ENCODE measurements around the gene BARHL2. TPM values are rescaled to one million over a fixed set of nuclear protein-coding genes. Genes with fewer than 3 reads are reported as not detected.

BARHL2 gene
- total RNA-seq, 1 experiment from 2014 or later = not detected

- ChIA-PET POLR2A (no interaction called here), RAD21 (ENCODE audit: low non-redundant PET in 1 of 2, low total read pairs in 2 of 2, uncharacterized antibody in 2 of 2, unreplicated experiment in 2 of 2) (no interaction called here), CTCF (no interaction called here)
- Histone ChIP-seq H3K27me3 (ENCODE audit: insufficient read depth, low read length) (0 out of 2 replicates have a peak, but pooled peaks cover 3% of the 10 kb centered on the region), H2AFZ (ENCODE audit: low read depth, low read length, poor library complexity, severe bottlenecking) (no peak overlapping the region), H3K4me1 (ENCODE audit: control insufficient read depth in 1 of 2, insufficient read depth in 2 of 2, low read length in 2 of 2) (no peaks in the 10 kb centered on the region), H3K4me3 (replicated peaks in 1 of 2; ENCODE audit: low read depth in 1 of 2, low read length in 2 of 2) (no peak overlapping the region), H4K20me1 (ENCODE audit: insufficient read depth) (no peaks in the 10 kb centered on the region), H3K4me2 (ENCODE audit: low read length) (no peak overlapping the region), H3K9me2 (ENCODE audit: insufficient read depth) (no peaks in the 10 kb centered on the region), H3K36me3 (ENCODE audit: control insufficient read depth in 1 of 2, insufficient read depth in 2 of 2, low read length in 2 of 2) (no peaks in the 10 kb centered on the region), H3K9ac (ENCODE audit: low read length) (no peak overlapping the region), H3K9me3 (ENCODE audit: control insufficient read depth in 1 of 2, insufficient read depth in 1 of 2, low read depth in 1 of 2, low read length in 2 of 2) (no peaks in the 10 kb centered on the region), H3K27ac (ENCODE audit: low read depth, low read length) (no peak overlapping the region), H3K79me2 (ENCODE audit: insufficient read depth, low read length) (no peaks in the 10 kb centered on the region)
- intact Hi-C loops (cut with micrococcal nuclease) = no loop called here
- BruUV-seq (replicated peaks) = no TSS peak
- ATAC-seq = no peak
- no peak for DNase-seq (ENCODE audit: low read depth, low spot score)
- TF ChIP-seq RAD21 (IDR thresholded peaks at IDR 0.05; ENCODE audit: low read depth) (no peak), POLR2A (IDR thresholded peaks at IDR 0.05; ENCODE audit: borderline replicate concordance, extremely low read depth, insufficient read depth, insufficient read length) (no peak), ATF3 (IDR thresholded peaks at IDR 0.05) (no peak), YY1 (IDR thresholded peaks at IDR 0.05; ENCODE audit: extremely low read depth, insufficient replicate concordance, low read depth, low read length) (no peak)
- TF ChIP-seq, protein P1, sequence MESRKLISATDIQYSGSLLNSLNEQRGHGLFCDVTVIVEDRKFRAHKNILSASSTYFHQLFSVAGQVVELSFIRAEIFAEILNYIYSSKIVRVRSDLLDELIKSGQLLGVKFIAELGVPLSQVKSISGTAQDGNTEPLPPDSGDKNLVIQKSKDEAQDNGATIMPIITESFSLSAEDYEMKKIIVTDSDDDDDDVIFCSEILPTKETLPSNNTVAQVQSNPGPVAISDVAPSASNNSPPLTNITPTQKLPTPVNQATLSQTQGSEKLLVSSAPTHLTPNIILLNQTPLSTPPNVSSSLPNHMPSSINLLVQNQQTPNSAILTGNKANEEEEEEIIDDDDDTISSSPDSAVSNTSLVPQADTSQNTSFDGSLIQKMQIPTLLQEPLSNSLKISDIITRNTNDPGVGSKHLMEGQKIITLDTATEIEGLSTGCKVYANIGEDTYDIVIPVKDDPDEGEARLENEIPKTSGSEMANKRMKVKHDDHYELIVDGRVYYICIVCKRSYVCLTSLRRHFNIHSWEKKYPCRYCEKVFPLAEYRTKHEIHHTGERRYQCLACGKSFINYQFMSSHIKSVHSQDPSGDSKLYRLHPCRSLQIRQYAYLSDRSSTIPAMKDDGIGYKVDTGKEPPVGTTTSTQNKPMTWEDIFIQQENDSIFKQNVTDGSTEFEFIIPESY (IDR thresholded peaks at IDR 0.05; ENCODE audit: extremely low read depth, insufficient replicate concordance, low read length) = no peak
Measured at GRCh38 chr1:90761156-90761555, 44.1 kb upstream of the BARHL2 start.

- ChIA-PET CTCF (no interaction called here), RAD21 (ENCODE audit: low non-redundant PET in 1 of 2, low total read pairs in 2 of 2, uncharacterized antibody in 2 of 2, unreplicated experiment in 2 of 2) (no interaction called here), POLR2A (no interaction called here)
- no peak overlapping the region for H3K4me3 ChIP-seq (replicated peaks in 1 of 2; ENCODE audit: low read depth in 1 of 2, low read length in 2 of 2)
- H3K27me3 ChIP-seq (ENCODE audit: insufficient read depth, low read length) = peaks cover 17% of the 10 kb centered on the region; the same call in 1 of the 2 replicates
- DNase-seq (ENCODE audit: low read depth, low spot score) (no peak), ATAC-seq (no peak)
- no peaks in the 10 kb centered on the region for H3K9me2 ChIP-seq (ENCODE audit: insufficient read depth)
- no peaks in the 10 kb centered on the region for H3K4me1 ChIP-seq (ENCODE audit: control insufficient read depth in 1 of 2, insufficient read depth in 2 of 2, low read length in 2 of 2)
- H3K36me3 ChIP-seq (ENCODE audit: control insufficient read depth in 1 of 2, insufficient read depth in 2 of 2, low read length in 2 of 2) = no peaks in the 10 kb centered on the region
- intact Hi-C loops (cut with micrococcal nuclease) = no loop called here
- H3K9me3 ChIP-seq (ENCODE audit: control insufficient read depth in 1 of 2, insufficient read depth in 1 of 2, low read depth in 1 of 2, low read length in 2 of 2) = no peaks in the 10 kb centered on the region
- no peak overlapping the region for H2AFZ ChIP-seq (ENCODE audit: low read depth, low read length, poor library complexity, severe bottlenecking)
- H3K27ac ChIP-seq (ENCODE audit: low read depth, low read length) = no peak overlapping the region
- H3K79me2 ChIP-seq (ENCODE audit: insufficient read depth, low read length) = no peaks in the 10 kb centered on the region
- H3K9ac ChIP-seq (ENCODE audit: low read length) = no peak overlapping the region
- no peaks in the 10 kb centered on the region for H4K20me1 ChIP-seq (ENCODE audit: insufficient read depth)
- BruUV-seq (replicated peaks) = no TSS peak
- H3K4me2 ChIP-seq (ENCODE audit: low read length) = no peak overlapping the region
- TF ChIP-seq SIN3A (IDR thresholded peaks at IDR 0.05; ENCODE audit: low read depth) = no peak
- no peak for TF ChIP-seq CEBPB (IDR thresholded peaks at IDR 0.05; ENCODE audit: low read depth)
- TF ChIP-seq ELF1 (IDR thresholded peaks at IDR 0.05; ENCODE audit: borderline replicate concordance, low read depth) = no peak
- TF ChIP-seq SP1 (IDR thresholded peaks at IDR 0.05; ENCODE audit: low read depth) = no peak
- no peak for TF ChIP-seq SRF (IDR thresholded peaks at IDR 0.05; ENCODE audit: low read depth)
- no peak for TF ChIP-seq FOSL1 (IDR thresholded peaks at IDR 0.05; ENCODE audit: low read depth)
- TF ChIP-seq ZFX (IDR thresholded peaks at IDR 0.05) = no peak
- no peak for TF ChIP-seq EZH2 (IDR thresholded peaks at IDR 0.05)
- TF ChIP-seq CBX3 (IDR thresholded peaks at IDR 0.05; ENCODE audit: low read depth) = no peak
- no peak for TF ChIP-seq TCF7L2 (IDR thresholded peaks at IDR 0.05; ENCODE audit: borderline replicate concordance, extremely low read depth, insufficient read depth, insufficient read length)
- no peak for TF ChIP-seq YY1 (IDR thresholded peaks at IDR 0.05; ENCODE audit: extremely low read depth, insufficient replicate concordance, low read depth, low read length)
- no peak for TF ChIP-seq REST (IDR thresholded peaks at IDR 0.05; ENCODE audit: low read depth)
- no peak for TF ChIP-seq MAX (IDR thresholded peaks at IDR 0.05)
- no peak for TF ChIP-seq RAD21 (IDR thresholded peaks at IDR 0.05; ENCODE audit: low read depth)
Measured at GRCh38 chr1:90753556-90753955, 36.5 kb upstream of the BARHL2 start.
